Gastroesophageal sphincter (tissue), 4 donors: ENCODE results near the gene ZNF771. TPM values are rescaled to one million over a fixed set of nuclear protein-coding genes. Genes with fewer than 3 reads are reported as not detected.

Source experiments
- ATAC-seq: fragments of 150-250 bp; one replicate; pipeline ENCODE4 v1.9.1; 2016; ENCODE audit warnings: mild to moderate bottlenecking, moderate library complexity
- H3K27ac ChIP-seq, 4 donors: fragments of 200-600 bp; sonication (generic) in 3 of 4; 1 replicate in 3 of 4; 2 replicates in 1 of 4; pipeline ENCODE4 v1.5.1; 2016 to 2019
- H3K27me3 ChIP-seq: fragments of 200-600 bp; sonication (generic); one replicate; pipeline ENCODE4 v1.5.1; 2019
- H3K36me3 ChIP-seq, 2 donors: fragments of 200-600 bp; sonication (generic); one replicate each; pipeline ENCODE4 v1.5.1; 2019; ENCODE audit warnings: control low read depth in 1 of 2
- H3K4me1 ChIP-seq, 3 donors: fragments of 200-600 bp; sonication (generic); 1 replicate in 2 of 3; 2 replicates in 1 of 3; pipeline ENCODE4 v1.5.1; 2016 to 2019; ENCODE audit warnings: control low read depth in 2 of 3
- H3K4me3 ChIP-seq, 2 donors: fragments of 200-600 bp; sonication (generic); one replicate each; pipeline ENCODE4 v1.5.1; 2019; ENCODE audit warnings: mild to moderate bottlenecking in 1 of 2, moderate library complexity in 1 of 2
- H3K9me3 ChIP-seq, 3 donors: fragments of 200-600 bp; sonication (generic); one replicate each; pipeline ENCODE4 v1.5.1; 2017 to 2019; ENCODE audit warnings: control low read depth in 2 of 3
- EP300 ChIP-seq: sonication (generic); formaldehyde crosslinking; IDR thresholded peaks from one replicate; pipeline ENCODE4 v1.6.1; 2017; ENCODE audit warnings: antibody characterized with exemption, mild to moderate bottlenecking
- POLR2A ChIP-seq, 2 donors: fragments of 450-650 bp; IDR thresholded peaks; one replicate each; pipeline ENCODE4 v1.6.1; 2017; ENCODE audit warnings: antibody characterized with exemption in 2 of 2, mild to moderate bottlenecking in 2 of 2, moderate library complexity in 1 of 2
- POLR2AphosphoS5 ChIP-seq: sonication (generic); formaldehyde crosslinking; IDR thresholded peaks from one replicate; pipeline ENCODE4 v1.6.1; 2017; ENCODE audit warnings: antibody characterized with exemption
- WGBS, 2 donors: methylation state at CpG; one replicate each; pipeline ENCODE4 v1.1.5; 2018; ENCODE audit warnings: low coverage in 1 of 2; 5-methylcytosine and 5-hydroxymethylcytosine counted together
- total RNA-seq, 4 donors: library from RNA; depleted of rRNA; stranded (reverse); fragments of >200 nt; gene quantifications; one replicate each; pipeline ENCODE4 v1.1.0, GENCODE V29; 2016
- TF ChIP-seq, protein P1 (sequence below), 4 experiments: fragments of 200-600 bp in 2 of 4; fragments of 450-650 bp in 2 of 4; sonication (generic) in 1 of 4; IDR thresholded peaks; one replicate each; pipeline ENCODE4 v1.5.1; 2017 to 2019; ENCODE audit warnings: antibody characterized with exemption in 4 of 4, mild to moderate bottlenecking in 2 of 4, moderate library complexity in 2 of 4

The ZNF771 gene
- total RNA-seq, 4 donors from 2014 or later: 17.6 to 29.3 (median 19.5) TPM

DNA sequence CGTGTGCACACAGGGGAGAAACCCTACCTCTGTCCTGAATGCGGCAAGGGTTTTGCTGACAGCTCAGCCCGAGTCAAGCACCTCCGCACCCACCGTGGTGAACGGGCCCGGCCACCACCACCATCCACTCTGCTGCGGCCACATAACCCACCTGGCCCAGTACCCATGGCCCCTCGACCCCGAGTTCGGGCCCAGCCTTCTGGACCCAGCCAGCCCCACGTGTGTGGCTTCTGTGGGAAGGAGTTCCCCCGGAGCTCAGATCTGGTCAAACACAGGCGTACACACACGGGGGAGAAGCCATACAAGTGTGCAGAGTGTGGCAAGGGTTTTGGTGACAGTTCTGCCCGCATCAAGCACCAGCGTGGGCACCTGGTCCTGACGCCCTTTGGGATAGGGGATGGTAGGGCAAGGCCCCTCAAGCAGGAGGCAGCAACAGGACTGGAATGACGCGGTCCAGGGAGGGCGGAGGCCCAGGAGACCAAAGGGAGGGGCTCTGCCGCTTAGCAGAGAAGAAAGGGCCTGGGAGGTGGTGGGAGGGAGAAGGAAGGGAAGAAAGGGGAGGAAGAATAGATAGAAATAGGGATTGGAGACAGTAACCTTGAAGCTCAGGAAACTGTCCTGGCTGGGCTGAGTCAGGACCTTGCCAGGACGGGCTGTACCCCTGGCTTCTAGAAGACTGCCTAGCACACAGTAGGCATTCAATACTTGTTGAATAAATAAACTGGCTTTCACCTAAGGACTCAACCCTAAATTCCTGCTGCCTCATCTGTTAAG is 8.6 kb upstream of the ZNF771 start:
- Histone ChIP-seq H3K36me3 (peaks cover 0 to 20% of the 10 kb centered on the region in 2 donors), H3K27ac (peak overlapping the region in 3 of 4 donors; percentile 82 to 95 (median 90)), H3K9me3 (no peaks in the 10 kb centered on the region), H3K4me1 (peaks cover 0 to 65% (median 12%) of the 10 kb centered on the region in 3 donors), H3K4me3 (no peak overlapping the region), H3K27me3 (no peaks in the 10 kb centered on the region)
- 33 to 40% methylated on average over 5 to 7 of the region's 23 CpGs for WGBS, 2 donors
- ATAC-seq: no peak
- no peak for TF ChIP-seq EP300
- TF ChIP-seq, protein P1, sequence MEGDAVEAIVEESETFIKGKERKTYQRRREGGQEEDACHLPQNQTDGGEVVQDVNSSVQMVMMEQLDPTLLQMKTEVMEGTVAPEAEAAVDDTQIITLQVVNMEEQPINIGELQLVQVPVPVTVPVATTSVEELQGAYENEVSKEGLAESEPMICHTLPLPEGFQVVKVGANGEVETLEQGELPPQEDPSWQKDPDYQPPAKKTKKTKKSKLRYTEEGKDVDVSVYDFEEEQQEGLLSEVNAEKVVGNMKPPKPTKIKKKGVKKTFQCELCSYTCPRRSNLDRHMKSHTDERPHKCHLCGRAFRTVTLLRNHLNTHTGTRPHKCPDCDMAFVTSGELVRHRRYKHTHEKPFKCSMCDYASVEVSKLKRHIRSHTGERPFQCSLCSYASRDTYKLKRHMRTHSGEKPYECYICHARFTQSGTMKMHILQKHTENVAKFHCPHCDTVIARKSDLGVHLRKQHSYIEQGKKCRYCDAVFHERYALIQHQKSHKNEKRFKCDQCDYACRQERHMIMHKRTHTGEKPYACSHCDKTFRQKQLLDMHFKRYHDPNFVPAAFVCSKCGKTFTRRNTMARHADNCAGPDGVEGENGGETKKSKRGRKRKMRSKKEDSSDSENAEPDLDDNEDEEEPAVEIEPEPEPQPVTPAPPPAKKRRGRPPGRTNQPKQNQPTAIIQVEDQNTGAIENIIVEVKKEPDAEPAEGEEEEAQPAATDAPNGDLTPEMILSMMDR (IDR thresholded peaks at IDR 0.05): no peak
- no peak for TF ChIP-seq POLR2AphosphoS5
- TF ChIP-seq POLR2A (IDR thresholded peaks at IDR 0.05): no peak

DNA sequence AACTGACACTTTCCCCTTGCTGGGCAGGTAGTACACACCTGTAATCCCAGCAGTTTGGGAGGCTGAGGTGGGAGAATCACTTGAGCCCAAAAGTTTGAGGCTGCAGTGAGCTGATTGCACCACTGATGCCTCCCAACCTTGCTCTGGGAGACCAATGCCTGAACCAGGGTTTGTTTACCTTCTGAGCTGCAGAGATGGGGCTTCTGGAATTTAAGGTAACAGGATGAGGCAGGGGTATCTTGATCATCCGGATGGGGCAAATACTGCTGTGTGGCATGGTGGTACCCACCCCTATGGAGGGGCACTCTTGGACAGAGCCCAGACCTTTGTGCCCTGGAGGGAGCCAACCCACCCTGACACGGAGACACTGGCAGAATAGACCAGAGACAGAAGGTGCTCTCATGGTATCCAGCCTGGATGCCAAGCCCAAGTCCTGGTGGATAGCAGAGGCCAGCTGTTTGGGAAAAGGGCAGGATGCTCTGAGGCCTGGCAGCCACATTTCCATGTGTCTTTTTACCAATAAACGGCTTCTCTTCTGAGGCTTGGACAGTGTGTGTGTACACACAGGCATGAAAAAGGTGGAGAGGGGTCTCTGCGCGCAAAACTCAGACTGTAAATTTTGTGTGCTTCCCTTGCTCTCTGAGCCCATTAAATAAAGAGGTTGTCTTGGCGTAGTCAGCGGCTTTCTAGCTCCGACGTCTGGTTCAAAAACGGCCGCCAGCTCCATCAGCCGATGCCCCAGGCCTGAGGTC is 7.8 kb upstream of the ZNF771 start:
- Histone ChIP-seq H3K27me3 (no peaks in the 10 kb centered on the region), H3K4me3 (peak overlapping the region; percentile 64 to 77), H3K9me3 (no peaks in the 10 kb centered on the region), H3K36me3 (peaks cover 0 to 20% of the 10 kb centered on the region in 2 donors), H3K27ac (peak overlapping the region; percentile 76 to 95 (median 86)), H3K4me1 (peaks cover 0 to 60% (median 6%) of the 10 kb centered on the region in 3 donors)
- no peak for ATAC-seq
- 33% methylated on average over 4 of the region's 12 CpGs; no CpG with 5 or more reads in 1 of the 2 donors for WGBS, 2 donors
- TF ChIP-seq EP300: no peak
- TF ChIP-seq, protein P1 (IDR thresholded peaks at IDR 0.05): no peak
- no peak for TF ChIP-seq POLR2A (IDR thresholded peaks at IDR 0.05)
- no peak for TF ChIP-seq POLR2AphosphoS5

DNA sequence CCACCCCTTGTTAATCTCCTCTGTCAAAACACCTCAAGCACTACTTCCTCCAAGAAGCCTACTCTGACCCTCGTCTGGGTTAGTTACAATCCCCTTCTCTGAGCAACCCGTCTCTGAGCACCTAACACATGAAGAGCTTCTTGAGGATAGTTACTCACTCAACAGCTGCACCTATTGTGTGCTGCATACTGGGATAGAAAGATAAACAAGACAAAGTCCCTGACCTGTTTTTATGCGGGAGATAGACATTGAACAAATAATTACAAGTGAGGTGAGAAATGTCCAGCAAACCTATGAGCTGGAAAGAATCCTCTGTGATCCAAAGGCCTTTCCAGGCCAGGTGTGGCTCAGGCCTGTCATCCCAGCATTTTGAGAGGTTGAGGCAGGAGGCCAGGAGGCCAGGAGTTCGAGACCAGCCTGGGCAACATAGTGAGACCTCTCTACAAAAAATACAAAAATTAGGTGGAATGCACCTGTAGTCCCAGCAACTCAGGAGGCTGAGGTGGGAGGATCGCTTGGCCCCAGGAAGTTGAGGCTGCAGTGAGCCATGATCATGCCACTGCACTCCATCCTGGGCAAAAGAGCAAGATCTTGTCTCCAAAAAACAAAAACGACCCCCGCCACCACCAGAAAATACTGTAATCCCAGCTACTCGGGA is 5.5 kb upstream of the ZNF771 start:
- Histone ChIP-seq H3K27me3 (no peaks in the 10 kb centered on the region), H3K4me3 (no peak overlapping the region), H3K27ac (peak overlapping the region in 1 of 4 donors; percentile 95), H3K4me1 (peaks cover 0 to 48% (median 3%) of the 10 kb centered on the region in 3 donors), H3K36me3 (peaks cover 0 to 20% of the 10 kb centered on the region in 2 donors), H3K9me3 (no peaks in the 10 kb centered on the region)
- no peak for ATAC-seq
- WGBS, 2 donors: 64 to 76% methylated on average over 5 to 6 of the region's 8 CpGs
- no peak for TF ChIP-seq POLR2A (IDR thresholded peaks at IDR 0.05)
- no peak for TF ChIP-seq EP300
- TF ChIP-seq, protein P1 (IDR thresholded peaks at IDR 0.05): no peak
- no peak for TF ChIP-seq POLR2AphosphoS5

DNA sequence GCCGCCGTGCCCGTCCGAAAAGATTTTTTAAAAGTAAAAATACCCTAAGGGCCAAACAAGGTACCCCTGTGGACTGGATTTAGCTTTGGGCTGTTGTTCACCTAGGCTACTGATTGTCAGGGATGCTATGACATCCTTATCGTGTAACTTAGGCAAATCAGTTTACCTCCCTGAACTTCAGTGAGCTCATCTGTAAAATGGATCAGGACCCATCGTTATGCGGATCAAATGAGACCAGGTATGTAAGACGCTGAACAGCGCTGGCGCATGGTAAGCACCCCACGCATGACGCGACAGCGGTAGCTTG is 658 bp upstream of the ZNF771 start:
- peaks cover 0 to 6% of the 10 kb centered on the region in 2 donors for H3K36me3 ChIP-seq
- ATAC-seq: no peak
- H3K9me3 ChIP-seq: no peaks in the 10 kb centered on the region
- H3K27ac ChIP-seq: peak overlapping the region; percentile 87 to 98 (median 90)
- no peak for TF ChIP-seq POLR2AphosphoS5
- TF ChIP-seq EP300: no peak
- TF ChIP-seq POLR2A (IDR thresholded peaks at IDR 0.05): no peak
- TF ChIP-seq, protein P1 (IDR thresholded peaks at IDR 0.05): no peak
- peaks cover 0 to 39% (median 14%) of the 10 kb centered on the region in 3 donors for H3K4me1 ChIP-seq
- H3K4me3 ChIP-seq: peak overlapping the region; percentile 67 to 82
- WGBS, 2 donors: 13 to 17% methylated on average over 10 to 12 of the region's 14 CpGs
- H3K27me3 ChIP-seq: no peaks in the 10 kb centered on the region
